Ovary (tissue), 9 donors: ENCODE measurements around the gene DNAJC12. TPM values are rescaled to one million over a fixed set of nuclear protein-coding genes. Genes with fewer than 3 reads are reported as not detected.
A peak's percentile ranks its signal among the peaks of the same experiment; 100 is the strongest.
"Not testable (repeated sequence)": the region's sequence is repeated elsewhere in the genome, so short reads cannot be mapped to it uniquely, and the experiment has no call there.

Experiments used
- DNase-seq, 5 donors: peaks; one replicate each; pipeline ENCODE4 v3.0.0-alpha.2; 2019 to 2020
- H3K27ac ChIP-seq, 2 donors: fragments of 200-600 bp; one replicate each; pipeline versions ENCODE4 v1.5.1 to v1.8.0; 2019 to 2022
- H3K27me3 ChIP-seq: fragments of 200-600 bp; one replicate; pipeline ENCODE4 v1.8.0; 2022
- H3K36me3 ChIP-seq: fragments of 200-600 bp; sonication (generic); one replicate; pipeline ENCODE4 v1.5.1; 2019
- H3K4me1 ChIP-seq: one replicate; pipeline ENCODE4 v1.8.1; 2013; ENCODE audit warnings: mild to moderate bottlenecking, moderate library complexity; ENCODE audit not compliant: insufficient read depth
- H3K4me3 ChIP-seq: fragments of 200-600 bp; sonication (generic); one replicate; pipeline ENCODE4 v1.5.1; 2017
- H3K9me3 ChIP-seq, 2 donors: fragments of 200-600 bp in 1 of 2; sonication (generic) in 1 of 2; one replicate each; pipeline versions ENCODE4 v1.5.1 to v1.8.1; 2013 to 2019; ENCODE audit warnings: mild to moderate bottlenecking in 1 of 2, moderate library complexity in 1 of 2
- EP300 ChIP-seq: sonication (generic); formaldehyde crosslinking; IDR thresholded peaks from one replicate; pipeline ENCODE4 v1.6.1; 2017; ENCODE audit warnings: antibody characterized with exemption
- POLR2A ChIP-seq: fragments of 450-650 bp; IDR thresholded peaks from one replicate; pipeline ENCODE4 v1.6.1; 2017; ENCODE audit warnings: antibody characterized with exemption, mild to moderate bottlenecking, moderate library complexity
- WGBS, 3 donors: extraction: QIAGEN DNeasy Blood & Tissue Kit in 1 of 3; methylation state at CpG; one replicate each; pipeline versions ENCODE4 v1.1.5 to v1.1.7; 2013 to 2017; 5-methylcytosine and 5-hydroxymethylcytosine counted together
- intact Hi-C, 4 donors: fragments of 100-400 bp; cut with DNase I; formaldehyde crosslinking; loops; one replicate each; pipeline versions ENCODE4 v1.11.0 to v1.15.1; 2022 to 2023
- polyA plus RNA-seq, 2 donors: library from polyadenylated mRNA; stranded (reverse); fragments of 200-250 nt in 1 of 2; fragments of 350-450 nt in 1 of 2; fragmentation: Illumina TruSeq in 1 of 2; extraction: RNeasy Lipid Tissue Mini Kit (QIAGEN cat#74804) in 1 of 2; gene quantifications; one replicate each; pipeline ENCODE4 v1.2.3, GENCODE V29; 2013 to 2014
- total RNA-seq, 7 donors: library from RNA; depleted of rRNA in 2 of 7; stranded (reverse); fragments of >200 nt in 2 of 7; fragmentation: NEBNext Ultra II Directional in 3 of 7; extraction: Animal tissue kit (Norgen Biotek cat#: 25700) in 3 of 7; gene quantifications; one replicate each; pipeline versions ENCODE4 v1.1.0 to v1.2.4, GENCODE V29; 2016 to 2023
- TF ChIP-seq, protein P1 (sequence below), 3 donors: fragments of 450-650 bp in 2 of 3; fragments of 200-600 bp in 1 of 3; IDR thresholded peaks; one replicate each; pipeline versions ENCODE4 v1.5.1 to v1.8.0; 2016 to 2022; ENCODE audit warnings: antibody characterized with exemption in 3 of 3, mild to moderate bottlenecking in 1 of 3
- donor health status: DM: no; HTN: no; CAD: no; lungs with moderate emphysema.
- donor health status: DM: no; HTN: no; CAD: no.
- donor health status: Bipolar disorder and iron deficiency.
- donor health status: DM: yes; HTN: yes; CAD: no.
- donor health status: DM: no; HTN: no; CAD: no.
- donor health status: DM: yes; HTN: yes; CAD: no.

The DNAJC12 gene
- total and polyA plus RNA-seq, 9 donors, result 8.3 to 17.5 (median 11.2) TPM

DNA sequence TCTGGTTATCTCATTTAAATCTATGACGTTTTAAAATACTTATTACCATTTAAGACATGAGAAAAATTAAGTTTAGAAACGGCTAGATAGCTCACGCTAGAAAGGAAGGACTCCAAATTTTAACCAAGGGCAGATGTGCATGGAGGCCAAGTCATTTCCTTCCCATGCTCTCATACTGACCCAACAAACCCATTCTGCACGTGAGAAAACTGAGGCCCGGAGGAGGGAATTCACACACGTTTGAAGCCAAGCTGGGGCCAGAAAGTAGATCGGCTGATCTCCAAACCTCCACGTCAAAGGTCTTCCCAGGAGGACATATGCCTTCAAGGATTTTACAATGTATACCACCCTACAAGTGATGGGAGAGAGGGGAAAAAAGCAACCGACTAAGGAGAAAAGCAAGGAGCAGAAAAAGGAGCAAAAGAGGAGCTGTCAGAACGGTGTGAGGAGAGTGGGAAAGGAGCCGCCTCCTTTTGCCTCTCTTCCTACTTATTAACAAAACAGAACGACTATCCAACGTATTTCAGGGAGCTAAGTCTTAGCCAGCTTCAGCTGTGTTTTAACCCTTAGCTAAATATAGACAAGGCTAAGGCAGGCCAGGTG lies 45.8 kb upstream of the DNAJC12 start:
- H3K36me3 ChIP-seq, result no peaks in the 10 kb centered on the region
- intact Hi-C loops, result no loop called here
- WGBS, 3 donors, result 3 to 7% (median 4%) methylated on average over 13 of the region's 13 CpGs
- no peak for TF ChIP-seq POLR2A
- TF ChIP-seq, protein P1, sequence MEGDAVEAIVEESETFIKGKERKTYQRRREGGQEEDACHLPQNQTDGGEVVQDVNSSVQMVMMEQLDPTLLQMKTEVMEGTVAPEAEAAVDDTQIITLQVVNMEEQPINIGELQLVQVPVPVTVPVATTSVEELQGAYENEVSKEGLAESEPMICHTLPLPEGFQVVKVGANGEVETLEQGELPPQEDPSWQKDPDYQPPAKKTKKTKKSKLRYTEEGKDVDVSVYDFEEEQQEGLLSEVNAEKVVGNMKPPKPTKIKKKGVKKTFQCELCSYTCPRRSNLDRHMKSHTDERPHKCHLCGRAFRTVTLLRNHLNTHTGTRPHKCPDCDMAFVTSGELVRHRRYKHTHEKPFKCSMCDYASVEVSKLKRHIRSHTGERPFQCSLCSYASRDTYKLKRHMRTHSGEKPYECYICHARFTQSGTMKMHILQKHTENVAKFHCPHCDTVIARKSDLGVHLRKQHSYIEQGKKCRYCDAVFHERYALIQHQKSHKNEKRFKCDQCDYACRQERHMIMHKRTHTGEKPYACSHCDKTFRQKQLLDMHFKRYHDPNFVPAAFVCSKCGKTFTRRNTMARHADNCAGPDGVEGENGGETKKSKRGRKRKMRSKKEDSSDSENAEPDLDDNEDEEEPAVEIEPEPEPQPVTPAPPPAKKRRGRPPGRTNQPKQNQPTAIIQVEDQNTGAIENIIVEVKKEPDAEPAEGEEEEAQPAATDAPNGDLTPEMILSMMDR (IDR thresholded peaks at IDR 0.05), result no peak
- TF ChIP-seq EP300, result no peak
- no peaks in the 10 kb centered on the region for H3K9me3 ChIP-seq
- peak overlapping the region; percentile 82 for H3K4me3 ChIP-seq
- peak overlapping the region; percentile 92 to 94 for H3K27ac ChIP-seq
- H3K27me3 ChIP-seq, result no peaks in the 10 kb centered on the region
- peak in 3 of 5 donors; percentile 24 to 30 (median 28) for DNase-seq
- H3K4me1 ChIP-seq, result peaks cover 9% of the 10 kb centered on the region

DNA sequence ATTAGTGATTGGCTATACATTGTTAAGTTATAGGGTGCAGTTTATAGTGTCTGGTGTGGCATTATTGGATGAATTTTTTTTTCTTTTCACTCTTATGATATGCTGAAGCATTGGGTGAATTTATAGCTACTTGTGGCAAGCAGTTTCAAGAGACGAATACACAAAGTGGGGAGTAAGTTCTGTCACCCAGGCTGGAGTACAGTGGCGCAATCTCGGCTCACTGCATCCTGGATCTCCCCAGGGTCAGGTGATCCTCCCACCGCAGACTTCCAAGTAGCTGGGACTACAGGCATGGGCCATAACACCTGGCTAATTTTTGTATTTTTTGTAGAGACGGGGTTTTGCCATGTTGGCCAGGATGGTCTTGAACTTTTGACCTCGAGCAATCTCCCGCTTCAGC lies 40.1 kb upstream of the DNAJC12 start:
- Histone ChIP-seq H3K36me3 (no peaks in the 10 kb centered on the region), H3K4me3 (no peak overlapping the region), H3K9me3 (no peaks in the 10 kb centered on the region), H3K4me1 (no peaks in the 10 kb centered on the region), H3K27me3 (no peaks in the 10 kb centered on the region), H3K27ac (no peak overlapping the region)
- intact Hi-C loops, result no loop called here
- no peak for TF ChIP-seq POLR2A
- TF ChIP-seq, protein P1 (IDR thresholded peaks at IDR 0.05), result no peak
- DNase-seq, result no peak
- WGBS, 3 donors, result 88 to 90% (median 88%) methylated on average over 7 of the region's 7 CpGs

DNA sequence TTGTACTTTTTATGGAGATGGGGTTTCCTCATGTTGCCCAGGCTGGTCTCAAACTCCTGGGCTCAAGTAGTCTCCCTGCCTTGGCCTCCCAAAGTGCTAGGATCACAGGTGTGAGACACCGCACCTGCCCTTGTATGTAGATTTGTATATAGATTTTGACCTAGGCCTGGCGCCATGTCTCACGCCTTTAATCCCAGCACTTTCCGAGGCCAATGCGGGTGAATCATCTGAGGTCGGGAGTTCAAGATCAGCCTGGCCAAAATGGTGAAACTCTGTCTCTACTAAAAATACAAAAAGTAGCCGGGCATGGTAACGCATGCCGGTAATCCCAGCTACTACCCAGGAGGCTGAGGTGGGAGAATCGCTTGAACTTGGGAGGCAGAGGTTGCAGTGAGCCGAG lies 39.4 kb upstream of the DNAJC12 start:
- H3K4me1 ChIP-seq, H3K27ac ChIP-seq, intact Hi-C loops, DNase-seq, H3K9me3 ChIP-seq, H3K4me3 ChIP-seq, H3K36me3 ChIP-seq, H3K27me3 ChIP-seq: not testable (repeated sequence)
- 88 to 93% (median 92%) methylated on average over 11 of the region's 11 CpGs for WGBS, 3 donors

DNA sequence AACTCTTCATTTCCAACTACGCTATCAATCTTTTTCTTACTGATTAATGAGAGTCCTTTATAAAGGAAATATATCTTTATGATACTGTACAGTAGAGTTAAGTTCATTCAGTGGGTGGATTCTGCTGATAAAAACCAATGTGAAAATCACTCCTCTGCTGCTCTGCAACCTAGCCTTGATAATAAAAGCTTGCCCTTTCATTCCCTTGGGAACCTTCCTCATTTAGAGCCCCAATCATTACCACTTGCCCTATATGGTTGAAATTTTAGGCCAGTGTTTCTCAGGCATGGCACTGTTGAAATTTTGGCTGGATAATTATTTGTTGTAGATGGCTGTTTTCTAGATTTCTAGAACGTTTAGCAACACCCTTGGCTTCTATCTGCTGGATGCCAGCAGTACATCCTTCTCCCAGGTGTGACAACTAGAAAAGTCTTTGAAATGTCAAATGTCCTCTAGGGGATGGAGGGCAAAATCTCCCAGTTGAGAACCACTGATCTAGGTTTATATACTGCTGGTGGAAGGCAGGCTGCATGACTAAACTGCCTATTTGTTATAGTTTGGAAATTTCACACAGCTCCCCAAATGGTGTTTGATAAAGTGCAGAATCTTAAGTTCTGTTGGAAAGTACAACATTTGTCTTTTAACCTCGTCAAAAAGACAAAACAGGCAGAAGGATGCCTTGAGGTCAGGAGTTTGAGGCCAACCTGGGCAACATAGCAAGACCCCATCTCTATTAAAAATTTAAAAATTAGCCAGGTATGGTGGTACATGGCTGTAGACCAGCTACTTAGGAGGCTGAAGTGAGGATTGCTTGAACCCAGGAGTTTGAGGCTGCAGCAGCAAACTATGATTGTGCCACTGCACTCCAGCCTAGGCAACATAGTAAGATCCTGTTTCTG lies 37.6 kb upstream of the DNAJC12 start:
- no peaks in the 10 kb centered on the region for H3K4me1 ChIP-seq
- H3K36me3 ChIP-seq, result no peaks in the 10 kb centered on the region
- no peak for DNase-seq
- H3K27ac ChIP-seq, result no peak overlapping the region
- H3K27me3 ChIP-seq, result no peaks in the 10 kb centered on the region
- WGBS, 3 donors, result 50 to 54% (median 54%) methylated on average over 3 of the region's 3 CpGs
- intact Hi-C loops, result no loop called here
- H3K9me3 ChIP-seq, result no peaks in the 10 kb centered on the region
- H3K4me3 ChIP-seq, result no peak overlapping the region
- no peak for TF ChIP-seq EP300
- no peak for TF ChIP-seq POLR2A
- TF ChIP-seq, protein P1 (IDR thresholded peaks at IDR 0.05), result no peak

DNA sequence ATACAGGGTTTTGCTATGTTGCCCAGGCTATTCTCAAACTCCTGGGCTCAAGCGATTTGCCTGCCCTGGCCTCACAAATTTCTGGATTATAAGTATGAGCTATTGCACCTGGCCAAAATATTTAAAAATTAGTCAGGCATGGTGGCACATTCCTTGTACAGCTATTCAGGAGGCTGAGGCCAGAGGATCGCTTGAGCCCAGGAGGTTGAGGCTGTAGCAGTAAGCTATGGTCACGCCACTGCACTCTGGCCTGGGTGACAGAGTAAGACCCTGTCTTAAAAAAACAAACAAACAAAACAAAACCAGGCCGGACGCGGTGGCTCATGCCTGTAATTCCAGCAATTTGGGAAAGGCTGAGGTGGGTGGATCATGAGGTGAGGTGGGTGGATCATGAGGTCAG lies 32.0 kb upstream of the DNAJC12 start:
- 87 to 91% (median 88%) methylated on average over 6 of the region's 6 CpGs for WGBS, 3 donors
- no peaks in the 10 kb centered on the region for H3K27me3 ChIP-seq
- intact Hi-C loops, result no loop called here

More for the DNA sequence above, 32.0 kb upstream of the DNAJC12 start:
- H3K4me1 ChIP-seq, result no peaks in the 10 kb centered on the region
- no peak overlapping the region for H3K27ac ChIP-seq
- H3K9me3 ChIP-seq, result no peaks in the 10 kb centered on the region
- DNase-seq, result no peak
- no peaks in the 10 kb centered on the region for H3K36me3 ChIP-seq
- no peak for TF ChIP-seq POLR2A
- no peak for TF ChIP-seq EP300
- TF ChIP-seq, protein P1 (IDR thresholded peaks at IDR 0.05), result no peak
- H3K4me3 ChIP-seq, result no peak overlapping the region
